Neuronal stem cell (in vitro differentiated cells): Measurements from ENCODE around the gene TCFL5.

ENCODE experiments used
- DNase-seq: peaks from one replicate; pipeline ENCODE4 v3.0.0-alpha.2; 2013; ENCODE audit warnings: low spot score
- H2AFZ ChIP-seq: one replicate; pipeline ENCODE4 v1.6.1; 2013; ENCODE audit warnings: mild to moderate bottlenecking, low read length, inconsistent platforms
- H2AK5ac ChIP-seq: 2 replicates; pipeline ENCODE4 v1.6.1; 2013; ENCODE audit warnings: low read depth, mild to moderate bottlenecking, inconsistent platforms, low read length, moderate library complexity, mixed read lengths
- H2BK120ac ChIP-seq: 2 replicates; pipeline ENCODE4 v1.6.1; 2013; ENCODE audit warnings: low read depth, mild to moderate bottlenecking, inconsistent platforms, low read length, moderate library complexity, mixed read lengths
- H2BK12ac ChIP-seq: one replicate; pipeline ENCODE4 v1.6.1; 2013; ENCODE audit warnings: low read length, inconsistent platforms
- H2BK15ac ChIP-seq: 2 replicates; pipeline ENCODE4 v1.6.1; 2013; ENCODE audit warnings: mild to moderate bottlenecking, low read length, inconsistent platforms, mixed read lengths
- H2BK5ac ChIP-seq: one replicate; pipeline ENCODE4 v1.6.1; 2013; ENCODE audit warnings: inconsistent platforms, mild to moderate bottlenecking, low read length, moderate library complexity
- H3K14ac ChIP-seq: one replicate; pipeline ENCODE4 v1.6.1; 2013; ENCODE audit warnings: low read length, inconsistent platforms
- H3K18ac ChIP-seq: 2 replicates; pipeline ENCODE4 v1.6.1; 2013; ENCODE audit warnings: low read length, inconsistent platforms
- H3K23ac ChIP-seq: 2 replicates; pipeline ENCODE4 v1.6.1; 2013; ENCODE audit warnings: low read depth, mild to moderate bottlenecking, mixed read lengths, low read length, inconsistent platforms; ENCODE audit not compliant: poor library complexity
- H3K27ac ChIP-seq: replicated peaks from 3 replicates; pipeline ENCODE4 v1.5.1; 2013; ENCODE audit warnings: low read length, inconsistent platforms
- H3K27me3 ChIP-seq, 3 experiments: 2 replicates each; pipeline ENCODE4 v1.6.1; 2013; ENCODE audit warnings: low read length in 3 of 3, mild to moderate bottlenecking in 2 of 3, inconsistent platforms in 1 of 3, low read depth in 1 of 3, mixed read lengths in 1 of 3, moderate library complexity in 1 of 3; ENCODE audit not compliant: control insufficient read depth in 3 of 3, insufficient read depth in 3 of 3
- H3K36me3 ChIP-seq, 2 donors: replicated peaks in 1 of 2; 2 replicates each; pipeline ENCODE4 v1.6.1; 2013; ENCODE audit warnings: low read length in 2 of 2; ENCODE audit not compliant: control insufficient read depth in 2 of 2, insufficient read depth in 2 of 2
- H3K4ac ChIP-seq: 2 replicates; pipeline ENCODE4 v1.6.1; 2013; ENCODE audit warnings: inconsistent platforms, mild to moderate bottlenecking, low read length, moderate library complexity
- H3K4me1 ChIP-seq, 2 donors: 1 replicate in 1 of 2; 2 replicates in 1 of 2; pipeline ENCODE4 v1.6.1; 2013; ENCODE audit warnings: low read length in 2 of 2, low read depth in 1 of 2; ENCODE audit not compliant: control insufficient read depth in 2 of 2, insufficient read depth in 1 of 2
- H3K4me2 ChIP-seq: one replicate; pipeline ENCODE4 v1.6.1; 2013; ENCODE audit warnings: mild to moderate bottlenecking, low read length, inconsistent platforms; ENCODE audit not compliant: insufficient read depth, poor library complexity, severe bottlenecking
- H3K4me3 ChIP-seq, 2 donors: 2 replicates each; pipeline ENCODE4 v1.5.1; 2013; ENCODE audit warnings: low read length in 2 of 2, mild to moderate bottlenecking in 2 of 2, inconsistent platforms in 1 of 2, moderate library complexity in 1 of 2
- H3K79me1 ChIP-seq: one replicate; pipeline ENCODE4 v1.6.1; 2013; ENCODE audit warnings: low read depth, mild to moderate bottlenecking, inconsistent platforms, low read length, moderate library complexity
- H3K9ac ChIP-seq: one replicate; pipeline ENCODE4 v1.6.1; 2013; ENCODE audit warnings: mild to moderate bottlenecking, low read depth, low read length, inconsistent platforms; ENCODE audit not compliant: poor library complexity
- H3K9me3 ChIP-seq, 2 donors: replicated peaks in 1 of 2; 2 replicates each; pipeline versions ENCODE3 to v1.6.1; 2013; ENCODE audit warnings: low read length in 2 of 2, mild to moderate bottlenecking in 2 of 2, inconsistent platforms in 1 of 2, low read depth in 1 of 2, mixed read lengths in 1 of 2, moderate library complexity in 1 of 2; ENCODE audit not compliant: control insufficient read depth in 2 of 2, insufficient read depth in 1 of 2
- H4K8ac ChIP-seq: one replicate; pipeline ENCODE4 v1.6.1; 2013; ENCODE audit warnings: low read depth, mild to moderate bottlenecking, inconsistent platforms, low read length, moderate library complexity
- H4K91ac ChIP-seq: one replicate; pipeline ENCODE4 v1.6.1; 2013; ENCODE audit warnings: low read length, low read depth, mild to moderate bottlenecking, inconsistent platforms; ENCODE audit not compliant: poor library complexity
- WGBS, 2 donors: extraction: QIAGEN DNeasy Blood & Tissue Kit; methylation state at CpG; one replicate each; pipeline ENCODE4 v1.1.7; 2013; ENCODE audit warnings: missing lambda C conversion rate in 2 of 2, mixed read lengths in 1 of 2; ENCODE audit not compliant: insufficient read length in 2 of 2, insufficient replicate concordance in 1 of 2; ENCODE audit errors: extremely low coverage in 2 of 2; 5-methylcytosine and 5-hydroxymethylcytosine counted together

The TCFL5 gene

DNA sequence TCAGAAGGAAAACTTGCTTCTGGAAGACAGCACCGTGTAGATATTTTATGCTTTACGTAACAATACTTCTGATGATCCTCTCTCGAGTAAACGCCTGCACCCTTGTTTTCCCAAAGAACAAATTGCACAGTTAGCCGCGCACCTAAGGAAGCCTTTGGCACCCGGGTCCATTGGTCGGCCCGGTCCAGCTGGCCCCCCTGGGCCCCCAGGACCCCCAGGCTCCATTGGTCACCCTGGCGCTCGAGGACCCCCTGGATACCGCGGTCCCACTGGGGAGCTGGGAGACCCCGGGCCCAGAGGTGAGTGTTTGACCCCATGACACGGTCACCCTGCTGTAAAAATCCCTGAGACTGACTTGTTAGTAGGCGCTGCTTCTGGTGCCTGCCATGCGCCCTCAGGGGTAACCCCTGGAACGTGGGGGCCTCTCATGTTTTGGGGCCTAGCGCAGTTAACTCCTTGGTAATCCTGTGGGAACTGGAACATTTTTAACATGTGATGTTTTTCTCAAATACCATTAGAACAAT, 24.6 kb downstream of the TCFL5 start:
- Histone ChIP-seq H3K27ac (no peak overlapping the region), H3K4me1 (peaks cover 10% of the 10 kb centered on the region in 2 donors), H3K9me3 (peaks cover 0 to 2% of the 10 kb centered on the region in 2 donors), H3K27me3 (no peaks in the 10 kb centered on the region), H2BK15ac (no peak overlapping the region), H3K18ac (no peak overlapping the region), H3K23ac (no peak overlapping the region), H2AFZ (no peak overlapping the region), H3K14ac (no peak overlapping the region), H2BK5ac (no peak overlapping the region), H3K79me1 (peaks cover 3% of the 10 kb centered on the region), H2AK5ac (no peak overlapping the region), H3K4me2 (no peak overlapping the region), H3K36me3 (no peaks in the 10 kb centered on the region), H2BK120ac (no peak overlapping the region), H3K4me3 (no peak overlapping the region), H2BK12ac (no peak overlapping the region), H3K9ac (no peak overlapping the region), H3K4ac (no peak overlapping the region), H4K8ac (no peak overlapping the region), H4K91ac (no peak overlapping the region)
- DNase-seq, result no peak
- no CpG with 5 or more reads among the region's 19 CpGs for WGBS, 2 donors

DNA sequence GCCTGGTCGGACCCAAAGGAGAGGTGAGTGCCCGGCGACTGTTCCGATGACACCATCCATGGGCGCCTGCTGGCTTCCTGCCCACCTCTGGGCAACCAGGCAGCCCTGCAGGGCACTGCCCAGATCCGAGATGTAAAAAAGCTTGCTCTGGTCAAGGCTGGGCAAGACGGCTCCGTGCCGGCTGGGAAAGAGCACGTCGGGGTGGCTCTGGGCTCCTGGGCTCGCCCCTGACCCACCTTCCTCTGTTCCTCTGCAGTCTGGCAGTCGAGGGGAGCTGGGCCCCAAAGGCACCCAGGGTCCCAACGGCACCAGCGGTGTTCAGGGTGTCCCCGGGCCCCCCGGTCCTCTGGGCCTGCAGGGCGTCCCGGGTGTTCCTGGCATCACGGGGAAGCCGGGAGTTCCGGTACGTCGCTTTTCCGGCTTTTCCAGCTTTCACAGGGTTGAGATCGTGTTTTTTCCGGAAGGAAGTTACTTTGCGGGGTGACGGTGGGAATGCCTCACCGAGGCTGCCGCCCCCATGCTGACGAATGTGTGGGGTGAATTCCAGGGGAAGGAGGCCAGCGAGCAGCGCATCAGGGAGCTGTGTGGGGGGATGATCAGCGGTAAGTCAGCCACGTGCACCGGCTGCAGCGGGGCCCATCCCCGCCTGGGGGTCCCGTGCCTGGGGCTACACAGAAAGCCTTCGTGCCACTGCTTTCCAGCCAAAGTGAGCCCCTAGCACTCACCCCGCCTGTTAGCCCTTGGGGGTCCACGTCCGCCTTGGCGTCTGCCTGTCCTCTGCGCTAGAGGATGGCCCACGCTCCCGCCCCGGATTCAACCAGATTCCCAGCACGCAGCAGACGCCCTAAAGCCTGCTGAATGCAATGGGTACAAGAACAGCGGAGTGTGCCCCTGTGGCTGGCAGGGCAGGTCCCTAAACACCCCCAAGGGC, 25.4 kb downstream of the TCFL5 start:
- Histone ChIP-seq H3K36me3 (no peaks in the 10 kb centered on the region), H3K4me1 (peaks cover 10 to 12% of the 10 kb centered on the region in 2 donors), H3K18ac (peak overlapping the region; percentile 66), H3K23ac (peak overlapping the region; percentile 58), H3K4ac (no peak overlapping the region), H2BK5ac (peak overlapping the region; percentile 42), H2BK120ac (no peak overlapping the region), H2AK5ac (peak overlapping the region; percentile 78), H3K4me3 (peak overlapping the region in 1 of 2 donors; percentile 46), H3K9me3 (peaks cover 0 to 2% of the 10 kb centered on the region in 2 donors), H3K4me2 (no peak overlapping the region), H3K27ac (no peak overlapping the region), H3K79me1 (peaks cover 3% of the 10 kb centered on the region), H4K8ac (no peak overlapping the region), H2BK15ac (no peak overlapping the region), H3K9ac (peak overlapping the region; percentile 3), H4K91ac (no peak overlapping the region), H2AFZ (no peak overlapping the region), H3K27me3 (no peaks in the 10 kb centered on the region), H2BK12ac (no peak overlapping the region), H3K14ac (no peak overlapping the region)
- no CpG with 5 or more reads among the region's 52 CpGs for WGBS, 2 donors
- DNase-seq, result no peak

DNA sequence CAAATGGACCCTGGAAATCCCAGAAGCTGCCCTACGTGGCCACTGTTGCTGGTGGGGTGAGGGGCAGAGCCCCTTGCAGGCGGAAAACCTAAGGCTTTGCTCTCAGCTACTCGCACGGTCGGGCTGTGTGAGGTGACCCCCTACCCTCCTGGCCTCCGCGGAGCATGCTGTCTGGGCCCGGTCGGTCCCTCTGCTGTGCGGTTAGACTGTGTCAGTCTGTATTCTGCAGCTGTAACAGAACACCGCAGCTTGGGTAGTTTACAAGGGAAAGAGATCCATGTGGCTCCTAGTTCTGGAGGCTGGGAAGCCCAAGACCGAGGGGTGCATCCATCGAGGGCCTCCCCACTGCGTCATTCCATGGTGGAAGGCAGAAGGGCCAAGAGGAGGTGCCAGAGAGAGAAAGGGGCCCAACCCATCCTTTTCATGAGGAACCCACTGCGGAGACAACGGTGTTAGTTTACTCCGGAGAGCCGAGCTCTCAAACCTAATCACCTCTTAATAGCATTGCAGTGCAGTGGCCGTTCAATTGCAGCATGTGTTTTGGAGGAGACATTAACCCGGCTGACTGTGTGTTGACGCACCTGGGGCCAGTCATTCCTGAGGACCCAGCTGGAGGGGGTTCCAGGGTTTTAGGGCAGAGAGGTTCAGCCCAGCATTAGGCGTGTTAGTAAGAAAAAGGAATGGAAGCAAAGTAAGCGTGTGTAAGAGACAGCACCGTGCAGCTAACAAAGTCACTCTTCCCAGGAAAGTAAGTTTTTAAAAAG, 26.5 kb downstream of the TCFL5 start:
- no peak overlapping the region for H4K8ac ChIP-seq
- DNase-seq, result no peak
- H3K27me3 ChIP-seq, result no peaks in the 10 kb centered on the region
- H2AFZ ChIP-seq, result no peak overlapping the region
- H3K9me3 ChIP-seq, result peaks cover 0 to 2% of the 10 kb centered on the region in 2 donors
- peak overlapping the region; percentile 56 for H2AK5ac ChIP-seq
- peak overlapping the region; percentile 82 for H2BK5ac ChIP-seq
- no peak overlapping the region for H3K4me2 ChIP-seq
- peaks cover 6 to 12% of the 10 kb centered on the region in 2 donors for H3K4me1 ChIP-seq
- H4K91ac ChIP-seq, result no peak overlapping the region
- peaks cover 2% of the 10 kb centered on the region for H3K79me1 ChIP-seq
- peak overlapping the region; percentile 20 for H3K23ac ChIP-seq
- H3K14ac ChIP-seq, result peak overlapping the region; percentile 38
- no CpG with 5 or more reads among the region's 24 CpGs for WGBS, 2 donors
- H3K9ac ChIP-seq, result no peak overlapping the region
- H3K27ac ChIP-seq, result peak overlapping the region; percentile 61
- peak overlapping the region; percentile 53 for H3K4ac ChIP-seq
- H2BK12ac ChIP-seq, result peak overlapping the region; percentile 58
- H2BK15ac ChIP-seq, result no peak overlapping the region
- H3K4me3 ChIP-seq, result peak overlapping the region in 1 of 2 donors; percentile 34
- H2BK120ac ChIP-seq, result no peak overlapping the region
- H3K18ac ChIP-seq, result peak overlapping the region; percentile 89
- no peaks in the 10 kb centered on the region for H3K36me3 ChIP-seq
